IMR-90 (cell line): Measurements from ENCODE around the gene NPW. TPM values are rescaled to one million over a fixed set of nuclear protein-coding genes. Genes with fewer than 3 reads are reported as not detected.

ENCODE experiments used
- ATAC-seq: fragments of 200-7000 bp; cut with Tn5 transposase; 2 replicates; pipeline ENCODE4 v1.9.1; 2020; ENCODE audit warnings: low read depth, mild to moderate bottlenecking, moderate library complexity
- BruUV-seq: library from RNA; stranded (reverse); fragments of 400-500 nt; replicated peaks from 2 replicates; lab custom pipeline; 2021; lab: Mats Ljungman, UMichigan
- CTCF ChIA-PET: fragments of 300-600 bp; formaldehyde crosslinking; extraction: SDS; loops from one replicate; lab custom pipeline; 2021; ENCODE audit warnings: antibody characterized with exemption; lab: Yijun Ruan, JAX
- POLR2A ChIA-PET: fragments of 300-600 bp; sonication (Branson Sonifier 250); formaldehyde crosslinking; loops from one replicate; lab custom pipeline; 2022; ENCODE audit warnings: antibody characterized with exemption; ENCODE audit not compliant: unreplicated experiment; lab: Charles Lee
- DNase-seq: peaks from one replicate; pipeline ENCODE4 v3.0.0; 2013
- H2AFZ ChIP-seq: replicated peaks from 2 replicates; pipeline ENCODE3; 2013; ENCODE audit warnings: low read length, mild to moderate bottlenecking; ENCODE audit not compliant: poor library complexity
- H2AK5ac ChIP-seq: 2 replicates; pipeline ENCODE4 v1.6.1; 2013; ENCODE audit warnings: low read depth, low read length, inconsistent platforms
- H2AK9ac ChIP-seq: replicated peaks from 2 replicates; pipeline ENCODE3; 2013; ENCODE audit warnings: mild to moderate bottlenecking, low read depth, low read length, moderate library complexity; ENCODE audit not compliant: poor library complexity
- H2BK120ac ChIP-seq: 2 replicates; pipeline ENCODE4 v1.6.1; 2013; ENCODE audit warnings: low read depth, low read length, inconsistent platforms
- H2BK15ac ChIP-seq: 3 replicates; pipeline ENCODE4 v1.6.1; 2013; ENCODE audit warnings: low read depth, low read length, inconsistent platforms
- H2BK20ac ChIP-seq: 2 replicates; pipeline ENCODE4 v1.6.1; 2013; ENCODE audit warnings: low read depth, mild to moderate bottlenecking, inconsistent platforms, low read length, moderate library complexity
- H2BK5ac ChIP-seq: 2 replicates; pipeline ENCODE4 v1.6.1; 2013; ENCODE audit warnings: mild to moderate bottlenecking, low read depth, low read length, inconsistent platforms; ENCODE audit not compliant: poor library complexity, severe bottlenecking
- H3K14ac ChIP-seq: replicated peaks from 2 replicates; pipeline ENCODE4 v1.6.1; 2013; ENCODE audit warnings: low read depth, low read length, inconsistent platforms
- H3K18ac ChIP-seq: 2 replicates; pipeline ENCODE4 v1.6.1; 2013; ENCODE audit warnings: low read depth, low read length, control low read depth
- H3K23ac ChIP-seq: 2 replicates; pipeline ENCODE4 v1.6.1; 2013; ENCODE audit warnings: low read depth, low read length, inconsistent platforms
- H3K27ac ChIP-seq: 2 replicates; pipeline ENCODE4 v1.5.1; 2013; ENCODE audit warnings: mild to moderate bottlenecking, control low read depth, low read length; ENCODE audit not compliant: insufficient read depth
- H3K27me3 ChIP-seq: 2 replicates; pipeline ENCODE4 v1.6.1; 2013; ENCODE audit warnings: low read length; ENCODE audit not compliant: control insufficient read depth, insufficient read depth
- H3K36me3 ChIP-seq: 2 replicates; pipeline ENCODE4 v1.6.1; 2013; ENCODE audit warnings: low read length, mixed read lengths; ENCODE audit not compliant: control insufficient read depth, insufficient read depth
- H3K4ac ChIP-seq: 2 replicates; pipeline ENCODE4 v1.6.1; 2013; ENCODE audit warnings: low read depth, low read length, inconsistent platforms
- H3K4me1 ChIP-seq: 2 replicates; pipeline ENCODE4 v1.6.1; 2013; ENCODE audit warnings: low read length, mixed read lengths; ENCODE audit not compliant: control insufficient read depth, insufficient read depth
- H3K4me2 ChIP-seq: 2 replicates; pipeline ENCODE4 v1.6.1; 2013; ENCODE audit warnings: low read depth, mild to moderate bottlenecking, control low read depth, low read length, moderate library complexity
- H3K4me3 ChIP-seq: 2 replicates; pipeline ENCODE4 v1.5.1; 2013; ENCODE audit warnings: low read depth, mild to moderate bottlenecking, control low read depth, low read length, moderate library complexity; ENCODE audit not compliant: insufficient read depth
- H3K56ac ChIP-seq: 2 replicates; pipeline ENCODE4 v1.6.1; 2013; ENCODE audit warnings: low read length, inconsistent platforms; ENCODE audit not compliant: insufficient read depth; ENCODE audit errors: extremely low read depth
- H3K79me1 ChIP-seq, 2 experiments: 2 replicates each; pipeline ENCODE4 v1.6.1; 2013; ENCODE audit warnings: low read length in 2 of 2, inconsistent platforms in 1 of 2, low read depth in 1 of 2
- H3K9ac ChIP-seq: 2 replicates; pipeline ENCODE4 v1.6.1; 2013; ENCODE audit warnings: low read depth, low read length, control low read depth
- H3K9me1 ChIP-seq: 2 replicates; pipeline ENCODE4 v1.6.1; 2013; ENCODE audit warnings: low read length, inconsistent platforms; ENCODE audit not compliant: insufficient read depth
- H3K9me3 ChIP-seq: 2 replicates; pipeline ENCODE4 v1.6.1; 2013; ENCODE audit warnings: low read length; ENCODE audit not compliant: control insufficient read depth, insufficient read depth
- H4K20me1 ChIP-seq: 2 replicates; pipeline ENCODE4 v1.6.1; 2013; ENCODE audit warnings: low read length, inconsistent platforms; ENCODE audit not compliant: insufficient read depth
- H4K5ac ChIP-seq: 2 replicates; pipeline ENCODE4 v1.6.1; 2013; ENCODE audit warnings: mild to moderate bottlenecking, low read depth, low read length, control low read depth
- H4K8ac ChIP-seq, 2 experiments: 2 replicates each; pipeline ENCODE4 v1.6.1; 2013; ENCODE audit warnings: low read depth in 2 of 2, low read length in 2 of 2, control low read depth in 1 of 2, inconsistent platforms in 1 of 2
- H4K91ac ChIP-seq: 2 replicates; pipeline ENCODE4 v1.6.1; 2013; ENCODE audit warnings: low read depth, low read length, inconsistent platforms; ENCODE audit not compliant: insufficient read depth
- CEBPB ChIP-seq: IDR thresholded peaks from 2 replicates; pipeline ENCODE4 v1.6.1; 2012; ENCODE audit warnings: low read depth, low read length, improper control_type of control experiment
- CHD1 ChIP-seq: IDR thresholded peaks from 2 replicates; pipeline ENCODE4 v1.6.1; 2012; ENCODE audit warnings: low read depth, low read length, improper control_type of control experiment
- CTCF ChIP-seq: conservative IDR thresholded peaks from 2 replicates; pipeline ENCODE4 v1.5.1; 2012; ENCODE audit warnings: mild to moderate bottlenecking, low read depth, low read length, improper control_type of control experiment
- FOS ChIP-seq: fragments of 150-350 bp; IDR thresholded peaks from 2 replicates; pipeline ENCODE4 v1.6.1; 2016; ENCODE audit warnings: low read depth, low read length
- MAFK ChIP-seq: IDR thresholded peaks from 2 replicates; pipeline ENCODE4 v1.6.1; 2012; ENCODE audit warnings: low read depth, low read length, improper control_type of control experiment
- MAZ ChIP-seq: IDR thresholded peaks from 2 replicates; pipeline ENCODE4 v1.6.1; 2012; ENCODE audit warnings: low read depth, mild to moderate bottlenecking, low read length, improper control_type of control experiment, moderate library complexity, borderline replicate concordance
- NFE2L2 ChIP-seq: fragments of 150-350 bp; IDR thresholded peaks from 2 replicates; pipeline ENCODE4 v1.6.1; 2016; ENCODE audit warnings: low read depth, mild to moderate bottlenecking, low read length
- POLR2A ChIP-seq: IDR thresholded peaks from 2 replicates; pipeline ENCODE4 v1.6.1; 2012; ENCODE audit warnings: mild to moderate bottlenecking, low read depth, low read length
- RAD21 ChIP-seq: IDR thresholded peaks from 2 replicates; pipeline ENCODE4 v1.6.1; 2012; ENCODE audit warnings: low read length, improper control_type of control experiment
- RCOR1 ChIP-seq: IDR thresholded peaks from 2 replicates; pipeline ENCODE4 v1.6.1; 2012; ENCODE audit warnings: mild to moderate bottlenecking, low read length, improper control_type of control experiment; ENCODE audit not compliant: insufficient replicate concordance
- RFX5 ChIP-seq: IDR thresholded peaks from 2 replicates; pipeline ENCODE4 v1.8.0; 2012; ENCODE audit warnings: low read depth, mild to moderate bottlenecking, low read length, moderate library complexity
- SMC3 ChIP-seq: fragments of 150-350 bp; IDR thresholded peaks from 2 replicates; pipeline ENCODE4 v1.6.1; 2016; ENCODE audit warnings: low read depth, mild to moderate bottlenecking, antibody characterized with exemption, low read length, moderate library complexity
- WGBS, 2 experiments: methylation state at CpG; one replicate each; pipeline versions ENCODE4 v1.1.5 to v1.1.7; 2013; ENCODE audit warnings: missing lambda C conversion rate in 2 of 2; ENCODE audit not compliant: insufficient read length in 1 of 2; ENCODE audit errors: extremely low coverage in 2 of 2; 5-methylcytosine and 5-hydroxymethylcytosine counted together
- dilution Hi-C: fragments of 300-500 bp; cut with HindIII; formaldehyde crosslinking; loops from one replicate; pipeline ENCODE4 v1.14.3; 2018; ENCODE audit warnings: low sequenced_read_pairs; ENCODE audit not compliant: unreplicated experiment
- in situ Hi-C: fragments of 300-500 bp; cut with MboI; formaldehyde crosslinking; loops from 3 replicates; pipeline ENCODE4 v1.14.3; 2019; ENCODE audit warnings: low sequenced_read_pairs, inconsistent platforms, mixed read lengths
- intact Hi-C: fragments of 100-400 bp; cut with micrococcal nuclease; formaldehyde crosslinking; loops from 2 replicates; pipeline ENCODE4 v1.10.0; 2022
- polyA plus RNA-seq, 3 experiments: library from polyadenylated mRNA; depleted of rRNA; stranded (reverse); fragments of >200 nt; gene quantifications; 2 replicates each; pipeline ENCODE4 v1.2.3, GENCODE V29; 2012; ENCODE audit warnings: low replicate concordance in 1 of 3
- total RNA-seq: library from RNA; depleted of rRNA; stranded (reverse); fragments of >200 nt; gene quantifications from 2 replicates; pipeline ENCODE4 v1.2.3, GENCODE V29; 2012
- TF ChIP-seq, protein P1 (sequence below): fragments of 150-350 bp; IDR thresholded peaks from 2 replicates; pipeline ENCODE4 v1.6.1; 2017; ENCODE audit warnings: mild to moderate bottlenecking, antibody characterized with exemption, low read length, low read depth

NPW gene
- total and polyA plus RNA-seq, 2 of the 4 experiments (the other 2 are of a cell fraction): 0.18 to 2.0 TPM

GRCh38 chr16:2034696-2035430 is 15.3 kb downstream of the NPW start (continued):
- no peak for TF ChIP-seq NFE2L2

DNA sequence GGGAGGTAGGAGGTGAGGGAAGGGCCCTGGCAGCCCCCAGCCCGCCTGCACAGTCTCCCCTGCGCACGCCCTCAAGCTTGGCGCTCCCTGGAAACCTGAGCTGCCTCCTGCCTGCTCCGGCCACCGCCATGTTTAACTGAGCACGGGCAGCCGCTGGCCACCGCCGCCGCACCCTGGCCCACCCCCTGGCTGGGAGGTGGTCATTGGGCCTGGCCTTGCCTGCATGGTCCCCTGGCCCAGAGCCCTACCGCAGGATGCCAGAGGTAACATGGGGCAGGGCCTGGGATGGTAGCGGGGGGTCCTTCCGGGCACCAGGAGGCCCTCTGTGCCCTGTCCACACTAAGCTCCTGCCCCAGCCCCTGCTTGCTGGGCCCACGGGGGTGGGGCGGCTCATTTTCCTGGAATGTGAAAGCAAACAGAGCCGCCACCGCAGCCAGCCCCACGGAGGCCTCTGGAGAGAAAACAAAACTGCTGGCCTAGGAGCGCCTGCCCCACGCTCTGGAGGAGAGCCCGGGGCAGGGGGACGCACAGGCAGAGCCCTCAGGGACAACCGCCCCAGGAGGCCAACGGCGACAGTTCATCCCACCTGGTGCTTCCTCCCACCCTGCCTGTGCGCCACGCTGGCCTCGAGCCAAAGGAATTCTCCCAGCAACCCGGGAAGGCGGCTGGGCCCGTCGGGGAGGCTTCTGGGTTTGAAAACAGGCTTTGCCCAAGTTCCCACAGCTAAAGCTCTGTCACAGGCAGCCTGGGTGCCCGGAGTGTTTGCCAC is 16.0 kb downstream of the NPW start:
- dilution Hi-C loops (no loop called here), intact Hi-C loops (no loop called here), in situ Hi-C loops (no loop called here)
- H4K20me1 ChIP-seq: no peaks in the 10 kb centered on the region
- H3K4me3 ChIP-seq: no peak overlapping the region
- CTCF ChIA-PET: no interaction called here
- H3K18ac ChIP-seq: peak overlapping the region; percentile 93
- peak overlapping the region; percentile 100 for H3K27ac ChIP-seq
- H3K4me1 ChIP-seq: peaks cover 68% of the 10 kb centered on the region
- peak overlapping the region; percentile 90 to 92 for H4K8ac ChIP-seq
- peak overlapping the region; percentile 100; the same call in 2 of the 3 replicates for H2BK15ac ChIP-seq
- no peaks in the 10 kb centered on the region for H3K9me3 ChIP-seq
- peak overlapping the region; percentile 70 for H3K4me2 ChIP-seq
- H4K91ac ChIP-seq: peak overlapping the region; percentile 99
- peak overlapping the region; percentile 98 for H2AK9ac ChIP-seq
- H3K27me3 ChIP-seq: no peaks in the 10 kb centered on the region
- peak overlapping the region; percentile 98 for H2BK5ac ChIP-seq
- DNase-seq: peak; percentile 77
- peak overlapping the region; percentile 94 for H3K14ac ChIP-seq
- no TSS peak for BruUV-seq
- H3K79me1 ChIP-seq: peaks cover 19 to 69% of the 10 kb centered on the region in 2 experiments; a peak in 3 of 4 replicates
- peak overlapping the region; percentile 94 for H2BK20ac ChIP-seq
- peaks cover 38% of the 10 kb centered on the region for H3K36me3 ChIP-seq
- POLR2A ChIA-PET: no interaction called here
- H3K9ac ChIP-seq: peak overlapping the region; percentile 75
- peak; percentile 71 for ATAC-seq
- peak overlapping the region; percentile 93 for H3K23ac ChIP-seq
- H3K4ac ChIP-seq: peak overlapping the region; percentile 97
- peak overlapping the region; percentile 99 for H2AK5ac ChIP-seq
- peaks cover 16% of the 10 kb centered on the region for H3K9me1 ChIP-seq
- peak overlapping the region; percentile 96 for H2BK120ac ChIP-seq
- H4K5ac ChIP-seq: peak overlapping the region; percentile 97
- WGBS, 2 experiments: 26% methylated on average over 20 of the region's 34 CpGs; no CpG with 5 or more reads in 1 of the 2 experiments
- H3K56ac ChIP-seq: peak overlapping the region; percentile 54
- peak overlapping the region; percentile 59 for H2AFZ ChIP-seq
- TF ChIP-seq RFX5 (no peak), CTCF (no peak), RAD21 (no peak), MAFK (no peak), POLR2A (no peak; the same call in 1 of the 2 replicates), MAZ (peak; percentile 96), RCOR1 (no peak), CEBPB (no peak), FOS (0 out of 2 replicates have a peak, but pooled peaks have one; percentile 23), CHD1 (no peak), SMC3 (0 out of 2 replicates have a peak, but pooled peaks have one; percentile 10)
- TF ChIP-seq, protein P1, sequence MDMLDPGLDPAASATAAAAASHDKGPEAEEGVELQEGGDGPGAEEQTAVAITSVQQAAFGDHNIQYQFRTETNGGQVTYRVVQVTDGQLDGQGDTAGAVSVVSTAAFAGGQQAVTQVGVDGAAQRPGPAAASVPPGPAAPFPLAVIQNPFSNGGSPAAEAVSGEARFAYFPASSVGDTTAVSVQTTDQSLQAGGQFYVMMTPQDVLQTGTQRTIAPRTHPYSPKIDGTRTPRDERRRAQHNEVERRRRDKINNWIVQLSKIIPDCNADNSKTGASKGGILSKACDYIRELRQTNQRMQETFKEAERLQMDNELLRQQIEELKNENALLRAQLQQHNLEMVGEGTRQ: no peak
